A549 treated with ZK216348 at 1 μM for 4 hours (cell line): Measurements from ENCODE around the gene MGLL. TPM values are rescaled to one million over a fixed set of nuclear protein-coding genes. Genes with fewer than 3 reads are reported as not detected.

ENCODE experiments used
- total RNA-seq: library from RNA; stranded (reverse); fragments of 200-300 nt; extraction: Qiagen RNA extraction; gene quantifications from 5 replicates; pipeline ENCODE4 v1.2.3, GENCODE V29; 2022; ENCODE audit warnings: low read depth

Gene MGLL
- 54.7 to 83.4 TPM (median 68.6 TPM) in 5 replicates for total RNA-seq

DNA sequence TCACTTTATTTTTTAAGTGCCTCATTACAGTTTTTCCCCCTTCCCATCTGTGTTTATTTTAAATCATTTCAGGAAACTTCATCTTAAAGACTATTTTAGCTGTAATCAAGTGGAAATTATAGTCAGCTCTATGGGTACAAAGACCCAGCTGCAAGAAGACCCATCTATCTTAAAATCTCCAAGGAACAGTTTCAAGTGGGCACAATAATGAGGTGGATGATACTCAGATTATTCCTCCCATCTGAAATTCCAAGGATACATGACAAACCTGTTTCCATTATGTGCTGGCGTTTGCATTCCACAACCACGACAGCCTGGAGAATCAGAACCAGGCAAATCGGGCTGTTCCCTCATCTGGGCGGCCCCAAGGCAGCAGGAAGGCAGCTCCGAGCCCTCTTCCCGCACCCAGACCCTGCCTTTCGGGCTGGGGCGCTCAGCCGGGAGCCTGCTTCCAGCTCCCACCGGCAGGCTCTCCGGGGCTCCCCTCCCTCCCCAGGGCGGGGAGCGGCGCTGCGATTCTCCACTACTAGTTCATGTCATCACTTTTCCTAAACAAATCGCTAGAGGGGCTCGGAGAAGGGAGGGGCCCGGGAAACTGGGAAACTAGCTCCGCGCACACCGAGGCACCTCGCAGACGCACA, at the start of gene MGLL:
Gene MGLL, minus strand, starts transcription at position 475 of the 641 bp plus-strand sequence. Its CDS starts 197 bp downstream, at position 278.

GRCh38 chr3:127672429-127673190, 149.7 kb downstream of the MGLL start, which contains the start of gene ABTB1:
ABTB1 (plus strand) TSS chr3:127672952; CDS start chr3:127673026, 74 bp downstream.

Other genes starting within 250 kb of the MGLL start
- gene TPRA1, start 231.8 kb downstream of the MGLL start, total RNA-seq, result 35.8 to 50.0 TPM (median 46.2 TPM) in 5 replicates
- gene MCM2, start 224.1 kb downstream of the MGLL start, total RNA-seq, result 40.4 to 62.0 TPM (median 57.0 TPM) in 5 replicates
- 6.7 to 11.1 TPM (median 9.7 TPM) in 5 replicates for gene PODXL2, start 193.3 kb downstream of the MGLL start, total RNA-seq
- gene ABTB1, start 149.6 kb downstream of the MGLL start, total RNA-seq, result 7.8 to 20.3 TPM (median 16.5 TPM) in 5 replicates
- not detected in 5 replicates for gene KBTBD12, start 92.7 kb upstream of the MGLL start, total RNA-seq
- 97.2 to 132 TPM (median 129 TPM) in 5 replicates for gene SEC61A1, start 229.9 kb upstream of the MGLL start, total RNA-seq